ENCODE results near the gene GLYATL1B. TPM values are rescaled to one million over a fixed set of nuclear protein-coding genes. Genes with fewer than 3 reads are reported as not detected.
"Not testable (repeated sequence)": the region's sequence is repeated elsewhere in the genome, so short reads cannot be mapped to it uniquely, and the experiment has no call there.

Gene GLYATL1B
- total RNA-seq, 6 experiments from 2014 or later: not detected

- H3K9me3 Mint-ChIP-seq: peaks cover 23% of the 10 kb centered on the region
- no peak overlapping the region for H3K4me3 Mint-ChIP-seq
- no peak overlapping the region for H3K27ac Mint-ChIP-seq
- peaks cover 8% of the 10 kb centered on the region for H3K4me1 Mint-ChIP-seq (ENCODE audit: low read depth)
- DNase-seq: no peak
- H3K36me3 Mint-ChIP-seq (ENCODE audit: low read depth): peaks cover 56% of the 10 kb centered on the region
- peaks cover 3% of the 10 kb centered on the region for H3K27me3 Mint-ChIP-seq (ENCODE audit: insufficient read depth)
- no peak for TF ChIP-seq CTCF (IDR thresholded peaks at IDR 0.05)
Observed at GRCh38 chr11:59117774-59118173, 31.7 kb downstream of the GLYATL1B start.

- Mint-ChIP-seq H3K27ac (no peak overlapping the region), H3K27me3 (ENCODE audit: insufficient read depth) (no peaks in the 10 kb centered on the region; the same call in 1 of the 2 replicates), H3K4me3 (no peak overlapping the region), H3K9me3 (peaks cover 23% of the 10 kb centered on the region), H3K4me1 (ENCODE audit: low read depth) (no peaks in the 10 kb centered on the region), H3K36me3 (ENCODE audit: low read depth) (peaks cover 46% of the 10 kb centered on the region)
- no peak for DNase-seq
- no peak for TF ChIP-seq CTCF (IDR thresholded peaks at IDR 0.05)
Observed at GRCh38 chr11:59119826-59120225, 33.7 kb downstream of the GLYATL1B start.

GRCh38 chr11:59135648-59136461 is 49.7 kb downstream of the GLYATL1B start:
- no peaks in the 10 kb centered on the region for H3K27me3 Mint-ChIP-seq (ENCODE audit: insufficient read depth)
- peak overlapping the region; percentile 54 for H3K4me3 Mint-ChIP-seq
- H3K9me3 Mint-ChIP-seq: peaks cover 15% of the 10 kb centered on the region

GRCh38 chr11:59136551-59136950 is 50.4 kb downstream of the GLYATL1B start:
- DNase-seq; H3K27me3 Mint-ChIP-seq (ENCODE audit: insufficient read depth); H3K27ac Mint-ChIP-seq; H3K4me3 Mint-ChIP-seq; H3K9me3 Mint-ChIP-seq: not testable (repeated sequence)
- Mint-ChIP-seq H3K36me3 (ENCODE audit: low read depth) (peaks cover 31% of the 10 kb centered on the region), H3K4me1 (ENCODE audit: low read depth) (peaks cover 18% of the 10 kb centered on the region)

More at GRCh38 chr11:59135648-59136461, 49.7 kb downstream of the GLYATL1B start:
- Mint-ChIP-seq H3K4me1 (ENCODE audit: low read depth) (peaks cover 11% of the 10 kb centered on the region), H3K27ac (peak overlapping the region; percentile 48; the same call in 1 of the 2 replicates), H3K36me3 (ENCODE audit: low read depth) (peaks cover 34% of the 10 kb centered on the region)
- peak; percentile 64 for DNase-seq
- TF ChIP-seq CTCF (IDR thresholded peaks at IDR 0.05): peak; percentile 96

- no peaks in the 10 kb centered on the region for H3K27me3 Mint-ChIP-seq (ENCODE audit: insufficient read depth)
- H3K36me3 Mint-ChIP-seq (ENCODE audit: low read depth): peaks cover 24% of the 10 kb centered on the region
- H3K4me1 Mint-ChIP-seq (ENCODE audit: low read depth): peaks cover 22% of the 10 kb centered on the region
- peaks cover 8% of the 10 kb centered on the region for H3K9me3 Mint-ChIP-seq
- H3K27ac Mint-ChIP-seq: no peak overlapping the region
- no peak for TF ChIP-seq CTCF (IDR thresholded peaks at IDR 0.05)
- H3K4me3 Mint-ChIP-seq: no peak overlapping the region
- DNase-seq: no peak
Observed at GRCh38 chr11:59137190-59137589, 51.1 kb downstream of the GLYATL1B start.

- H3K27me3 Mint-ChIP-seq (ENCODE audit: insufficient read depth): no peaks in the 10 kb centered on the region; the same call in 1 of the 2 replicates
- no peak overlapping the region for H3K4me3 Mint-ChIP-seq
- no peak for TF ChIP-seq CTCF (IDR thresholded peaks at IDR 0.05)
- DNase-seq: no peak
- no peak overlapping the region for H3K27ac Mint-ChIP-seq
- peaks cover 28% of the 10 kb centered on the region for H3K4me1 Mint-ChIP-seq (ENCODE audit: low read depth)
- H3K9me3 Mint-ChIP-seq: no peaks in the 10 kb centered on the region
- peaks cover 10% of the 10 kb centered on the region; the same call in 1 of the 2 replicates for H3K36me3 Mint-ChIP-seq (ENCODE audit: low read depth)
Observed at GRCh38 chr11:59138643-59139042, 52.5 kb downstream of the GLYATL1B start.

All from HFFc6 (cell line).